H4 (cell line): Measurements from ENCODE around the gene AGXT2. TPM values are rescaled to one million over a fixed set of nuclear protein-coding genes. Genes with fewer than 3 reads are reported as not detected.
"Not testable (repeated sequence)": the region's sequence is repeated elsewhere in the genome, so short reads cannot be mapped to it uniquely, and the experiment has no call there.

ENCODE experiments used
- DNase-seq: peaks from one replicate; pipeline ENCODE4 v3.0.0-alpha.2; 2015; ENCODE audit warnings: low spot score
- total RNA-seq: library from RNA; depleted of rRNA; stranded (reverse); fragments of >200 nt; shearing (Covaris generic); gene quantifications from 2 replicates; pipeline ENCODE4 v1.2.3, GENCODE V29; 2014

AGXT2 gene
- total RNA-seq, 1 experiment from 2014 or later, result not detected

- peak; percentile 21 for DNase-seq
Observed at GRCh38 chr5:35012796-35013195, 35.0 kb downstream of the AGXT2 start.

GRCh38 chr5:35012365-35012764 lies 35.4 kb downstream of the AGXT2 start:
- DNase-seq, result no peak

GRCh38 chr5:35010676-35011075 lies 37.1 kb downstream of the AGXT2 start:
- no peak for DNase-seq

- no peak for DNase-seq
Observed at GRCh38 chr5:35009657-35010056, 38.1 kb downstream of the AGXT2 start.

GRCh38 chr5:35009019-35009418 lies 38.7 kb downstream of the AGXT2 start:
- DNase-seq, result no peak

- DNase-seq, result no peak
Observed at GRCh38 chr5:35004771-35005170, 43.0 kb downstream of the AGXT2 start.

- no peak for DNase-seq
Observed at GRCh38 chr5:35004200-35004599, 43.5 kb downstream of the AGXT2 start.

- peak; percentile 31 for DNase-seq
Observed at GRCh38 chr5:35003018-35003957, 44.5 kb downstream of the AGXT2 start.

- no peak for DNase-seq
Observed at GRCh38 chr5:35002459-35002858, 45.3 kb downstream of the AGXT2 start.

- DNase-seq, result no peak
Observed at GRCh38 chr5:35001842-35002241, 45.9 kb downstream of the AGXT2 start.

GRCh38 chr5:34998058-34998789 lies 49.5 kb downstream of the AGXT2 start:
- peak; percentile 72 for DNase-seq

- no peak for DNase-seq
Observed at GRCh38 chr5:34996261-34996660, 51.5 kb downstream of the AGXT2 start.

- no peak for DNase-seq
Observed at GRCh38 chr5:34993951-34994350, 53.8 kb downstream of the AGXT2 start.

- peak; percentile 27 for DNase-seq
Observed at GRCh38 chr5:34991486-34992238, 56.1 kb downstream of the AGXT2 start.

- DNase-seq, result no peak
Observed at GRCh38 chr5:34986965-34987364, 60.8 kb downstream of the AGXT2 start.

- DNase-seq, result no peak
Observed at GRCh38 chr5:34982823-34983222, 64.9 kb downstream of the AGXT2 start.

- DNase-seq, result no peak
Observed at GRCh38 chr5:34978681-34979080, 69.1 kb downstream of the AGXT2 start.

GRCh38 chr5:34977934-34978613 lies 69.7 kb downstream of the AGXT2 start:
- no peak for DNase-seq

GRCh38 chr5:34976347-34976746 lies 71.4 kb downstream of the AGXT2 start:
- DNase-seq, result no peak

- not testable (repeated sequence) for DNase-seq
Observed at GRCh38 chr5:34971655-34972054, 76.1 kb downstream of the AGXT2 start.

- no peak for DNase-seq
Observed at GRCh38 chr5:34970552-34970951, 77.2 kb downstream of the AGXT2 start.

- no peak for DNase-seq
Observed at GRCh38 chr5:34968258-34968657, 79.5 kb downstream of the AGXT2 start.
